OCI-LY3 (cell line): ENCODE measurements around the gene FOXK2.

Source experiments
- CTCF ChIP-seq: fragments of 200-600, 300-600 bp; sonication (generic); IDR thresholded peaks from 2 replicates; pipeline ENCODE4 v1.5.1; 2014; ENCODE audit warnings: antibody characterized with exemption, low read length, low read depth
- EZH2phosphoT487 ChIP-seq: fragments of 200-600 bp; shearing (Covaris generic); IDR thresholded peaks from 2 replicates; pipeline ENCODE4 v1.6.1; 2018; ENCODE audit warnings: antibody characterized with exemption, mixed run types, low read depth

GRCh38 chr17:82595893-82596292 lies 76.4 kb downstream of the FOXK2 start:
- no peak for TF ChIP-seq CTCF
- TF ChIP-seq EZH2phosphoT487, result no peak
